ENCODE results near the gene ETV7. TPM values are rescaled to one million over a fixed set of nuclear protein-coding genes. Genes with fewer than 3 reads are reported as not detected.
"Not testable (repeated sequence)": the region's sequence is repeated elsewhere in the genome, so short reads cannot be mapped to it uniquely, and the experiment has no call there.

Gene ETV7
- total and polyA plus RNA-seq, 8 donors = 0.08 to 5.6 (median 0.16) TPM; not detected in 2

- Histone ChIP-seq H3K9me3 (no peaks in the 10 kb centered on the region), H3K27ac (peak overlapping the region in 1 of 2 donors; percentile 69), H3K4me3 (no peak overlapping the region), H3K4me1 (peaks cover 0 to 39% of the 10 kb centered on the region in 2 donors), H3K27me3 (no peaks in the 10 kb centered on the region), H3K36me3 (peaks cover 0 to 48% of the 10 kb centered on the region in 2 donors)
- DNase-seq = no peak
- no peak for TF ChIP-seq CTCF (IDR thresholded peaks at IDR 0.05)
- intact Hi-C loops (cut with DNase I) = no loop called here
- no peak for ATAC-seq
Observed at GRCh38 chr6:36368421-36368820, 19.0 kb downstream of the ETV7 start.

- no peak for ATAC-seq
- no peak overlapping the region for H3K27ac ChIP-seq
- H3K9me3 ChIP-seq = no peaks in the 10 kb centered on the region
- H3K27me3 ChIP-seq = no peaks in the 10 kb centered on the region
- peaks cover 0 to 46% of the 10 kb centered on the region in 2 donors for H3K4me1 ChIP-seq
- H3K4me3 ChIP-seq = no peak overlapping the region
- intact Hi-C loops (cut with DNase I) = no loop called here
- TF ChIP-seq CTCF (IDR thresholded peaks at IDR 0.05) = no peak
- H3K36me3 ChIP-seq = peaks cover 0 to 41% of the 10 kb centered on the region in 2 donors
- no peak for DNase-seq
Observed at GRCh38 chr6:36367743-36368142, 19.7 kb downstream of the ETV7 start.

- DNase-seq = peak in 1 of 4 donors; percentile 60
- Histone ChIP-seq H3K36me3 (peaks cover 0 to 23% of the 10 kb centered on the region in 2 donors), H3K27me3 (no peaks in the 10 kb centered on the region), H3K27ac (peak overlapping the region in 1 of 2 donors; percentile 33), H3K4me1 (peaks cover 0 to 57% of the 10 kb centered on the region in 2 donors), H3K9me3 (no peaks in the 10 kb centered on the region), H3K4me3 (no peak overlapping the region)
- peak; percentile 64 for ATAC-seq
- intact Hi-C loops (cut with DNase I) = no loop called here
- no peak for TF ChIP-seq CTCF (IDR thresholded peaks at IDR 0.05)
Observed at GRCh38 chr6:36364669-36365479, 22.6 kb downstream of the ETV7 start.

DNA sequence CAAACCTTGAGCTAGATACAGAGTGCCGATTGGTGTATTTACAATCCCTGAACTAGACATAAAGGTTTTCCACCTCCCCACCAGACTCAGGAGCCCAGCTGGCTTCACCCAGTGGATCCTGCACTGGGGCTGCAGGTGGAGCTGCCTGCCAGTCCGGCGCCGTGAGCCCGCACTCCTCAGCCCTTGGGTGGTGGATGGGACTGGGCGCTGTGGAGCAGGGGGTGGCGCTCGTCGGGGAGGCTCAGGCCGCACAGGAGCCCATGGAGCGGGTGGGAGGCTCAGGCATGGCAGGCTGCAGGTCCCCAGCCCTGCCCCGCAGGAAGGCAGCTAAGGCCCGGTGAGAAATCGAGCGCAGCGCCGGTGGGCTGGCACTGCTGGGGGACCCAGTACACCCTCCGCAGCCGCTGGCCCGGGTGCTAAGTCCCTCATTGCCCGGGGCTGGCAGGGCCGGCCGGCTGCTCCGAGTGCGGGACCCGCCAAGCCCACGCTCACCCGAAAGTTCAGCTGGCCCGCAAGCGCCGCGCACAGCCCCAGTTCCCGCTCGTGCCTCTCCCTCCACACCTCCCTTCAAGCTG is 23.3 kb downstream of the ETV7 start:
- ATAC-seq; H3K27me3 ChIP-seq; H3K9me3 ChIP-seq; H3K4me3 ChIP-seq; DNase-seq; H3K27ac ChIP-seq; intact Hi-C loops (cut with DNase I): not testable (repeated sequence)
- Histone ChIP-seq H3K4me1 (peaks cover 0 to 57% of the 10 kb centered on the region in 2 donors), H3K36me3 (peaks cover 0 to 23% of the 10 kb centered on the region in 2 donors)

DNA sequence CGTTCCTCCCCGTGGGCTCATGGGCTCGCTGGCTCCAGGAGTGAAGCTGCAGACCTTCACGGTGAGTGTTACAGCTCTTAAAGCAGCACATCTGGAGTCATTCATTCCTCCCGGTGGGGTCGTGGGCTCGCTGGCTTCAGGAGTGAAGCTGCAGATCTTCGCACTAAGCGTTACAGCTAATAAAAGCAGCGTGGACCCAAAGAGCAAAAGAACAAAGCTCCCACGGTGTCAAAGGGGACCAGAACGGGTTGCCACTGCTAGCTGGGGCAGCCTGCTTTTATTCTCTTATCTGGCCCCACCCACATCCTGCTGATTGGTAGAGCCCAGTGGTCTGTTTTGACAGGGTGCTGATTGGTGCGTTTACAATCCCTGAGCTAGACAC is 24.1 kb downstream of the ETV7 start:
- intact Hi-C loops (cut with DNase I) = not testable (repeated sequence)

More for the DNA sequence above, 24.1 kb downstream of the ETV7 start:
- not testable (repeated sequence) for H3K27ac ChIP-seq, H3K9me3 ChIP-seq, H3K27me3 ChIP-seq, H3K4me3 ChIP-seq, ATAC-seq
- H3K4me1 ChIP-seq = peaks cover 6 to 59% of the 10 kb centered on the region in 2 donors
- DNase-seq = peak in 1 of 4 donors; percentile 16
- peaks cover 0 to 17% of the 10 kb centered on the region in 2 donors for H3K36me3 ChIP-seq
